NCI-H146 treated with DMSO at 0.1 percent for 48 hours (cell line): ENCODE measurements around the gene VPREB1.
A peak's percentile ranks its signal among the peaks of the same experiment; 100 is the strongest.
"Not testable (repeated sequence)": the region's sequence is repeated elsewhere in the genome, so short reads cannot be mapped to it uniquely, and the experiment has no call there.

Experiments used
- DNase-seq: peaks from one replicate; lab custom pipeline; 2025; ENCODE audit not compliant: unreplicated experiment; lab: John Stamatoyannopoulos, UW

VPREB1 gene

DNA sequence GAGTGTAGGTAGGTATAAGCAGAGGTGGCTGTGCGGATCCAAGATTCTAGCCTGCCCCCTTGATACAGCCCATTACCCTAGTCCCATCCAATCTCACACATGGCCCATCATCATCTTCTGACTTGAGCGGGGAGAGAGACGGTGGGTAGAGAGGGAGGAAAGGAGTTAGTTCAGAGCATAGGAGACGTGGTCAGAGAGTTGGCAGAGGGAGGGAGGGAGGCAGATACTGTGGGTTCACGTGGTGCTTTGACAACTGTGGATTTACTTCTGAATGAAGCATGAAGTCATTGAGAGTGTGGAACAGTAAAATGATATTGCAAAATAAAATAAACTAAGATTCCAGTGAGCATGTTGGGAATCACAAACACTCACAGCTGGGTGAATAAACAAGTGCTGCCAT is 31.4 kb upstream of the VPREB1 start:
- DNase-seq, result no peak

DNA sequence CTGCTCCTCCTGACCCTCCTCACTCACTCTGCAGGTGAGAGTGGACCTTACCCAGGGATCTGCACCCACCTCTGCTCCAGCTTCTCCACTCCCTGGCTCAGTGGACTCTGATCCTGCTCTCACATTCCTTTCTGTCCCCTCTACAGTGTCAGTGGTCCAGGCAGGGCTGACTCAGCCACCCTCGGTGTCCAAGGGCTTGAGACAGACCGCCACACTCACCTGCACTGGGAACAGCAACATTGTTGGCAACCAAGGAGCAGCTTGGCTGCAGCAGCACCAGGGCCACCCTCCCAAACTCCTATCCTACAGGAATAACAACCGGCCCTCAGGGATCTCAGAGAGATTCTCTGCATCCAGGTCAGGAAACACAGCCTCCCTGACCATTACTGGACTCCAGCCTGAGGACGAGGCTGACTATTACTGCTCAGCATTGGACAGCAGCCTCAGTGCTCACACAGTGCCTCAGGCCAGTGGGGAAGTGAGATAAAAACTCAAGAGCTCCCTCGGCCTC is 29.7 kb upstream of the VPREB1 start:
- no peak for DNase-seq

DNA sequence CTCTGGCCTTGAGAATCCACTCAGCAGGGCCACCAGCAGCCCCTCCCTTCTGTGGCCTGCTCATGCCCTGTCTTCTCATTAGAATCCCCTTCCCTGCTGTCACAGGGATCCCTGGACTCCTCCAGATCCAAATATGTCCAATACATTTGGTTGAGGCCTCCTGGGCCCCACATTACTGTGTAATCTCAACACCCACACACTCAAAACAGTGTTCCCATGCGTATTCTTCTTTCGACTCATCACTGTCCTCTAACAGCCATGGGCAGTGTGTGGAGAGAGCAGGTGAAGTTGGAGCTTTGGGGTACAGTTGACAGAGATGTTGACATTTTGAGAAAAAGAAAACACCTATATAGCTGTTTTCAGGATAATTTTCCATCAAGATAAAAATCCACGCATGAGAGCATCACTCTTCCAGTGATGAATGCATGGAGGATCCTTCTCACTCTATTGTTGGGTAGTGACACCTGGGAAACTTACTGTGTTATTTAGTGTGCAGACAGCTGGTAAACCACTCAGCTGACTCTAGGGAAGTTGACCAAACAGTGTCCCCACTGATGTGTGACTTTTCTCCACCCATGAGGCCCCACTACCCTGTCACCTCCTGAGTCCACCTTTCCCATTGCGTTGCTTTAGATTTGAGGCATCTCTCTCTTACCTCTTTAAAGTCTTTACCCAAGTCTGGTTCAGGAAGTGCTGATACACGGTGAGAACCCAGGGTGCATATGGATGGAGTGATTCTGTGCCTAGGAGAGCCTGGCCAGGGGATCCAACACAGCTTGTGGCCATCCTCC is 28.7 kb upstream of the VPREB1 start:
- DNase-seq, result no peak

DNA sequence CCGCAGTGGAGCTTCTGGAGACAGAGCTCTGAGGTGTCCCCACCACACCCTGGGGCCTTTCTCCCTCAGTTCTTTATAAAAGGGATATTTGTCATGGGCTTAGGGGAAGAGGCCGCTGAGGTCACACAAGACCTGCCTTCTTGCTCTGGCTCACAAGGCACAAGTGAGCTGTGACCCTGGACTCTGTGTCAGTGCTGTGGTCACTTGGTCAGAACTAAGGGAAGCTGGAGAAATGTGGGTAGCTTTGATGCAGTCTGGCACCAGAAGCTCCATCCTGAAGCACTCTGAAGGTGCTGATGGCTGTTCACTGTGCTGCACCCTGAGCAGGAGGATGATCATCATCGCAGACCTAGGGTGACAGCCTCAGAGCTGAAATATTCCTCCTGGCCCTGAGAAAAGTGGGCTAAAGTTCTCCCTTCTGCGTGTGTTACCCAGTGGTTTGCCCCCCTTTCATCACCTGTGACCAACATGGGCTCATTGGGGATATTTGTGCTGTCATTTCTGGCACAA is 28.1 kb upstream of the VPREB1 start:
- DNase-seq, result no peak

DNA sequence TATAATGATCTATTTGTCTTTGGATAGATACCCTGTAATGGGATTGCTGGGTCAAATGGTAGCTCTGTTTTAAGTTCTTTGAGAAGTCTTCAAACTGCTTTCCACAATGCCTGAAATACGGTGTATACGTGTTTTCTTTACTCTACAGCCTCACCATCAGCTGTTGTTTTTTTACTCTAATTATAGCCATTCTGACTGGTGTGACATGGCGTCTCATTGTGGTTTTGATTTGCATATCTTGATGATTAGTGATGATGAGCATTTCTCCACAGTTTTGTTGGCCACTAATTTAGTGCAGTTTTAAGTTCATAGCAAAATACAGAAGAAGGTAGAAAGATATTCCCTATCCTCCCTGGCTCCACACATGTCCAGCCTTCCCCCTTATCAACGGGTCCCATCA is 26.3 kb upstream of the VPREB1 start:
- no peak for DNase-seq

DNA sequence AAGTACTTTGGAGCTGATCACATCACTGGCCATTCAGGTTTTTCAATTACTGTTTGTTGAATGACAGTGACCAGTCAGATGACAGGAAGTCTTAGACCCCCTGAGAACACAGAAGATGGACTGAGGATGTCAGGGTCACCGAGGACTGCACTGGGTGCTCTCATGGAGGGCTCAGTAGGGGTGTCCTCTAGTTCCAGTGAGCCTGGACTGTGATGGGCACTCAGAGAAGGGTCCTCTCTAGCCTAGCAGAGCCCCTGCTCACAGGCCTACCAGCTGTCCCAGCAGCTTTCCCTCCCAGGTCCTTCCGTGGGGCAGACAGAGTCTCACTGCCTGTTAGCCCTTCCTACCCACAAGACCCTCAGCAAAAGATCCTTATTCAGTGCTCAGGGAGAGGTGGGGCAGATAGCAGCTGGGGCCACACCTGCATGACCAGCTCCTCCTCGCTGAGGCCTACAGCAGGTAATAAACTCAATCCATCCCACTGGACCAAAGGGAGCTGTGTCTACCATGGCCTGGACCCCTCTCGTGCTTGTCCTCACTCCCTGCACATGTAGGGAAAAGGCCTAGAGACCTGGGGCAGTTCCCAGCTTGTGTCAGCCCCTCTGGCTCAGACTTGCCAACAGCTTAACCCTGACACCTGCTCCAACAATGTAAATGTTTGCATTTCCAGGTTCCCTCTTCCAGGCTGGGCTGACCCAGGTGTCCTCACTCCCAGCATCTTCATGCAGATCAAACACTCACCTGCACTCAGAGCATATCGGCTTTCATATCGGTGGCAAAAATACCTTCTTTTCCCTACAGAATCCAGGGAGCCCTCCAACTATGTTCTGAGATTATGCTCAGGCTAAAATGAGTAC is 25.2 kb upstream of the VPREB1 start:
- peak; percentile 69 for DNase-seq

DNA sequence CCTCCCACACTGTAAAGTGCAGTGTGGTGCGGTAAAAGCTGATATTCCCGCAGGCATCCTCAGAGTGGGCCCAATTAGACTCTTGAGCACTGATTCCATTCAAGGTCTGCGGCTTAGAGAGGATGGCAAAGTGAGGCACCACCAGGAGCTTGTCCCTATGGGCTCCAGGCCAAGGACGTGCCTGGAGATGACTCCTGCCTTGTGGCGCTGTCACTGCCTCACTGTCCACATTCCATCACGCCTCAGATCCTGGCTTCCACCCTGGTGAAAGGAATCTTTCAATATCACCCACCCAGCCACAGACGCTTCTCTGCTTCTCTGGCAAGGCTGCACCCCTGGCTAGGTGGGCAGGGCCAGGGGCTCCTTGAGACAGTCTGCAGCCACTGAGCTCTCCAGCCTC is 23.5 kb upstream of the VPREB1 start:
- not testable (repeated sequence) for DNase-seq

DNA sequence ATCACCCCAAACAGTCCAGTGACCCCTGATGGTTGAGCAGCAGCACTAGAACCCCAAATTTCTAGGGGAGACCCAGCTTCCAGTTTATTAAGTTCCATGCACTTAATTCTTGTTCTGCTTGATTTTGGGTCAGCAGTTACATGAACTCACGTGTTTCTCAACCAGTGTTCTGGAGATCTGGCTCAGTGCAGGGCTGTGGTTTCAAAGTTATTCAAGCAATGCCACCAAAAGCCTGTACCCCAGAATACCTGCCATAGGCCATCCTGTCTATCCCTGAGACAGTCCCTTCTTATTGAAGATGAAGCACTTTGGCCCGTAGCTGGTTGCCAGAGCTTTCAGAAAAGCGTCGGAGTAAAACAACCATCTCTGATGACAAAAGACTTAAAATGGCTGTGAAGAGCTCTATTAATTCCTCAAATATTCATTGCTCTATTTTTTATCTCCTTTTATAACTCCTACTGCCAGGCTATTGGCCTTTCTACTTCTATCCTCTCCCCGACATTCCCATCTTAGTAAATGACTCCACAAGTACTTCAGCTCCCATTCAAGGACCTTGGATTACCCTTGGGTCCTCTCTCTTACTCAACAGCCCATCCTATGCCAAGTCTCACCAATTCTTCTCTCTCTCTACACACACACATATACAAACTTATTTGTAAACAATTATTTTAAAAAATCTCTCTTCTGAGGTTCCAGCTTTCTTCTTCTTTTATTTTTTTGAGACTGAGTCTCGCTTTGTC is 18.0 kb upstream of the VPREB1 start:
- DNase-seq, result no peak

DNA sequence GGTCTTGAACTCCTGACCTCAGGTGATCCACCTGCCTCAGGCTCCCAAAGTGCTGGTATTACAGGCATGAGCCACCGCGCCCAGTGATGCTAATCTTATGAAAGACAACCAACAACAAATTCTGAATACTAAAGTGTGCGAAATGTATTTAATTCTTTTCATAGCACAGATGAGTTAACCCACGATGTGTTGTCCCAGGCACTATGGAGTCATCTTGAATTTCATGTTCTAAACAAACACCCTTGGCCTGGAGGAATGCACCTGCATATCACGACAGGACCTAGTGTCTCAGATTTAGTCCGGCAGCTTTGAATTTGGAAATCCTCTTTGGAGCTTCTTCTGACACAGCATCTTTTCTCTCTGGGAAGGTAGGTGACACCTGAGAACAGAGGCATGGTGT is 16.2 kb upstream of the VPREB1 start:
- no peak for DNase-seq

DNA sequence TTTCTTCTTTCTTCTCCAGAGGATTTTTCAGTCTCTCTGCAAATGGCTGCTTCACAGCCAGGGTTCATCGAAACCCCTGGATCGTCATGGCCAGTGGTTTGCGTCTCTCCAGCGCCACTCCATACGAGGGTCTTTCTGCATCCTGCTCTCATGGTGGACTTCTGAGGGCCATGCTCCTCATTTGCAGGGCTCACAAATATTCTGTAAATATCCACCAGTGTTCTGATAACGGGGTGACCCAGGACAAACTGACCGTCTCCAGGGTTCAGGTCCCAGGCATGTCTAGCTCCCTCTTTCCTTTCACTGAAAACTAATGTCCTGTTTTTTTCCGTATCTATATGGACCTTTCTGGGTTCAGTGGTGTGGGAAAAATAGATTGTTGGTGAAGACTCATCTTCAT is 15.7 kb upstream of the VPREB1 start:
- no peak for DNase-seq

DNA sequence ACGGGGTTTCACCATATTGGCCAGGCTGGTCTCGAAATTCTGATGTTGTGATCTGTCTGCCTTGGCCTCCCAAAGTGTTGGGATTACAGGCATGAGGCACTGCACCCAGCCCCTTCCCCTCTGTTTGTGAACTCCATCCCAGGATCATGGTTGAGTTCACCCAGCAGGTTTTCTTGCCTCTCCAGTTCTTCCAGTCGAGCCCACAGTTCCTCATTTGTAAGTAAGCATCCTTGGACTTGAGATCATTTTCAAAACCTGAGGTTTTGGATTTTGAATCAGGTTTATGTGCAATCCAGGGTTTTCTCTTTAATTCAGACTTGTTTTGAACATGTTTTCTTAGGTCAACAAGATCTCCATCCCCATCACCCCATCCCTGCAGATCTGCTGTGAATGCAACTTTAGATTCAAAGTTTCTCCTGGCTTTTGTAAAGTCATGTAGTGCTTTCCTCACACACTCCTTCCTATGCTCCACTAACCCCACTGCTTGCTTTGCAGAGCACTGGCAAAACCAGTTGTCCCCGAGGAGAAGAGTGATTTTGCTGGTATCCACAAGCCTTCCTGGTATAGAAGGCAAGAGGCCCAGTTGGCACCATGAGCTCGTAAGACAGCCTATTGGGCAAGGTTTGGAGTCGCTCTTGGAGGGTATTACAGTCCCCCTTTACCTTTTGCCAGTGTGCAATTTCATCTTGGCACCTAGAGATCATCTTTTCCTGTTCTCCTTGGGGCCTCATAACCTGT is 14.7 kb upstream of the VPREB1 start:
- DNase-seq, result no peak

DNA sequence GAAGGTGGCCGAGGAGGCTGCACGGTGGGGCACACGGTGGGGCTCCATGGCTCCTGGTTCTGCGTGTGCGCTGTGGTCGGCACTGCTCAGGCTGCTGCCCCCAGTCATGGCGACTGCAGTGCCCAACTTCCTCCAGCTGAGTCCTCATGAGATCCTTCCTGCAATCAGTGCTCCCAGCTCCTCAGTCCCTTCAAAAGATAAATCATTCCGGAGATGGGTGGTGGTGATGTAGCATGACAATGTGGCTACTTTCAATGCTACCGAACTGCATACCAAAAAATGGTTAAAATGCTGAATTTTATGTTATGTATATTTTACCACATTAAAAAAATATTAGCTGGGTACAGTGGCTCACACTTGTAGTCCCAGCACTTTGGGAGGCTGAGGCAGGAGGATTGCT is 14.1 kb upstream of the VPREB1 start:
- DNase-seq, result no peak

DNA sequence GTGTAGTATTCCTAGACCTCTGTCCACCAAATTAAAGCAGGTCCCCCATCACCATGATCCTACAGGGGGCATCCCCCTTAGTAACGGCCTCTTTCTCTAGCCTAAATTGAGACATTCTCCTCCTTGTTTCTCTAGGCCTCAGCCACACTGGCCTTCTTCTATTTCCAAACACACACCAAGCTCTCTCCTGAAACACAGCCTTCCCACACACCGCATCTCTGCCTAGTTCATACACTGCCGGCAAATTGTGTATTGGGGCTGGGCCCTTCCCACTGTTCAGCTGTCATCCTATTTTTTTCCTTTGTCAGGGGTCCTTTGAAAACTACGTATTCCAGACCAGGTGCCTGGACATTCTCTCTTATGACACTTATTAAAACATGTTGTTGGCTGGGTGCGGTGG is 11.5 kb upstream of the VPREB1 start:
- DNase-seq, result no peak

DNA sequence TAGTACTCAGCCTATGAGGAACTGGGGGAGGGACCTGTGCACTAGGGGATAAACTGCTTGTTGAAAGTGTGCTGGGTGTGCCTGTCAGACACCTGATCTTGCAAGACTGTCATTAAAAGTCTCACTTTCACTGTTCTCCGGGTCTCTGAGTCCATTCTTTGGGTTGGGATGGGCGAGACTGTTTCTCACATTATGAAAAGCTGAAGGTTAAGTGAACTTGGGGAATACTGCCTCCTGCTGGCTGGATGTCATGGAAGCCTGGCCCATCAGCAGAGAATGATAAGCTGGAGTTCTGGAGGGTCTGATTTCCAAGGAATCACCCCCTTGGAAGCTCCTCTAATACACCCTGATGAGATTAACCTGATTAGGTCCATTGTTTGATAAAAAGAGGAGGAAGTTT is 9.0 kb upstream of the VPREB1 start:
- DNase-seq, result peak; percentile 12

DNA sequence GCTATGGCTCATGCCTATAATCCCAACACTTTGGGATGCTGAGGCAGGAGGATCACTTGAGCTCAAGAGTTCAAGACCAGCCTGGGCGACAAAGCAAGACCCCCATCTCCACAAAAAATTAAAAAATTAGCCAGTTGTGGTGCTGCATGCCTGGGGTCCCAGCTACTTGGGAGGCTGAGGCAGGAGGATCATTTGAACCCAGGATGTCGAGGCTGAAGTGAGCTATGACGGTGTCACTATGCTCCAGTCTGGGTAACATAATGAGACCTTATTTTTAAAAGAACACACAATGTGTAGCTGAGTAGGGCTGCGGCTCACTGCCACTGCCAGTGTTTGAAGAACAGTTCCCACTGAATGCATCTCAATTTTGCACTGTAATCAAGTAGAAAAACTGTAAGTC is 7.1 kb upstream of the VPREB1 start:
- DNase-seq, result no peak

DNA sequence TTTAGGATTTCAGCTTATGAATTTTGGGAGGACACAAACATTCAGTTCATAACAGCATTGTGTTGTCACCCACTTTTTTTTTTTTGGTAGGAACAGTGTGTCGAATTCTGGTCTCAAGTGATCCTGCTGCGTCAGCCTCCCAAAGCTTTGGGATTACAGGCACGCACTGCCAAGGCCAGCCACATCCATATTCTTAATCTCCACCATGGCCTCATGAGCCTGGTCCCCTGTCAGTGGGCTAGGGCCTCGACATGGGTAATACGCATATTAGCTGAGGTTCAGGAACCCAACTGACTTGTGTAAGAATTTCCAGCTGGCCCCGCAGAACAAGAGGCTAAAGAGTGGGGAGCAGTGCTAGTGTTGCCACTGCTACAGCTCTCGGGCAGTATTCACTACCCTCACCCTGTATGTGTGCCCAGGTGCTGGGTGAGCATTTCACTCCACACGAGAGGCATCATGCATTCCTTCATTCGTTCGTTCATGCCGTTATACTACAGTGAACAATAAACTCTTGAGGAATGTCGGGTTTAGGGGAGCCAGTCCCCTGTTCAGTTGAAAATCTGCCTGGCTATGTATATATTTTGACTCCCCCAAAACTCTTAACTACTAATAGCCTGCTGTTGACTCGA is 5.2 kb upstream of the VPREB1 start:
- DNase-seq, result no peak

DNA sequence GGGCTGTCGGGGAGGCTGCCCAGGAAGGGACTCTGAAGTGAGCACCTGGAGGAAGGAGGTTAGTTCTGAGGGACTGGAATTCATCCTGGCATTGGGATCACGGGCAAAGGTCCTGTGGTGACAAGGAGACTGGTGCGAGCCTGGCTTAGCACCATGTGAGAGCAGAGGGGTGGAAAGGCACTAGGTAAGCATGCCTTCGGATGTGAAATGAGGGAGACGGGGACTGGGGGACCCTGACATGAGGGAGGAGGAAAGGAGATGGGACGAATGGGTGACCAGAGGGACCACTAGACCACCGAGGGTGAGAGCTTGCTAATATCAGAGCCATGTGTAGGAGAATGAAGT is 3.1 kb upstream of the VPREB1 start:
- no peak for DNase-seq

DNA sequence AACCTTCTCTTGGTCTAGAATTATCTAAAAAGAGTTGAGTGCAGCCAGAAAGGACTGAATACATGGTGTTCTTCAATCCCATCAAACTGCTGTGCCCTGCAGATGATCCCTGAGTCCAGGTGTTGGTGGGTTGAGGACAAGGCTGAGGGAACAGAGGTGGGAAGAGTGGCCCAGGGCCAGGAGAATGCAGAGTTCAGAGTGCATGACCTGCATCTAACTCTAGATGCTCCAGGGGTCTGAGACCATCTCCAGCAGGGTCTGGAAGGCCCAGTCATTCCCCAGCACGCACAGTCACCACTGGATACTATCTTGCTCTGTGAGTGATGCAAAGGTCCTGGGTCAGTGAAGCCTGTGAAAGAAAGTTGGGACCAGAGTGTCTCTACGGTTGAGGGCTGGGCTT is 2.1 kb upstream of the VPREB1 start:
- DNase-seq, result no peak

DNA sequence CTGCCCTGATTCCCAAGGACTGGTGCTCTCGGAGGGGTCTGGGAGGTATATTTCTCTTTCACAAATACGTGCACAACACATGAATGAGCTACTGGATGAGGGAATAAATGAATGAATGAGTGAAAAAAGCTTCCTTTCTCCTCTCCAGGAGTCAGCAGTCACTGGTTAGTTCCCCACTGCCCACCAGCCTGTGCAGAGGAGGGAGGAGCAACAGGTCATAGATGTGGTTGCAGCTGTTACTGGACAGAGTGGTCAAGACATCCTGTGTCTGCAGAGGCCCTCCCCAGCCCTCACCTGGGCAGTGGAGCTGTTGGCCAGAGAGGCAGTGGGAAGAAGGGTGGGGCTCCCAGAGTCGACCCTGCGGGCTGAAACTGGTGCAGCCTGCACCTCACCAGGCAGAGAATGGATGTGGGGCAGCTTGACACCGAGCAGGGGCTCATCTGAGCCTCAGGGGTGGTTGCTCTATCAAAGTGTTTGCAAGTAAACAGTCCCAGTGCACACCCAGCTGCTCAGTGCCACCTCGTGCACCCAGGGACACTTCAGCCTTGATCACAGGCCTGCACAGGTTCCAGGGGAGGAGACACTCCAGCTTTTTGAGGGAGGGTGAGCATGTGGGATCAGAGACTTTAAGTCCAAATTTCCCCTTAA is 1.4 kb upstream of the VPREB1 start:
- no peak for DNase-seq
